Small intestine (tissue), 7 donors: ENCODE data around the gene BACH2. TPM values are rescaled to one million over a fixed set of nuclear protein-coding genes. Genes with fewer than 3 reads are reported as not detected.

ENCODE experiments used
- DNase-seq, 2 donors: peaks; one replicate each; pipeline versions ENCODE4 v3.0.0 to v3.0.0-alpha.2; 2013
- FAIRE-seq: peaks from 2 replicates; lab custom pipeline; 2012; peaks lifted over from hg19 to GRCh38; lab: Jason Lieb, UNC
- H3K27ac ChIP-seq, 3 donors: one replicate each; pipeline ENCODE4 v1.5.1; 2013; ENCODE audit warnings: low read length in 2 of 3, mild to moderate bottlenecking in 2 of 3, control low read depth in 1 of 3, inconsistent platforms in 1 of 3, low read depth in 1 of 3, moderate library complexity in 1 of 3
- H3K27me3 ChIP-seq, 3 donors: one replicate each; pipeline ENCODE4 v1.6.1; 2013; ENCODE audit warnings: low read length in 3 of 3, inconsistent platforms in 1 of 3; ENCODE audit not compliant: control insufficient read depth in 3 of 3, insufficient read depth in 3 of 3
- H3K36me3 ChIP-seq, 3 donors: one replicate each; pipeline ENCODE4 v1.6.1; 2013; ENCODE audit warnings: low read length in 3 of 3, inconsistent platforms in 1 of 3, low read depth in 1 of 3, mild to moderate bottlenecking in 1 of 3, moderate library complexity in 1 of 3; ENCODE audit not compliant: control insufficient read depth in 3 of 3, insufficient read depth in 2 of 3
- H3K4me1 ChIP-seq, 3 donors: one replicate each; pipeline ENCODE4 v1.6.1; 2013; ENCODE audit warnings: low read length in 2 of 3, inconsistent platforms in 1 of 3, low read depth in 1 of 3, mild to moderate bottlenecking in 1 of 3, moderate library complexity in 1 of 3; ENCODE audit not compliant: control insufficient read depth in 3 of 3, insufficient read depth in 2 of 3
- H3K4me3 ChIP-seq, 3 donors: one replicate each; pipeline ENCODE4 v1.5.1; 2013; ENCODE audit warnings: low read length in 3 of 3, control low read depth in 1 of 3, inconsistent platforms in 1 of 3, low read depth in 1 of 3, mild to moderate bottlenecking in 1 of 3, moderate library complexity in 1 of 3
- H3K9me3 ChIP-seq, 2 donors: one replicate each; pipeline ENCODE4 v1.6.1; 2013; ENCODE audit warnings: low read depth in 1 of 2, low read length in 1 of 2; ENCODE audit not compliant: control insufficient read depth in 2 of 2, insufficient read depth in 1 of 2
- WGBS, 3 donors: extraction: QIAGEN DNeasy Blood & Tissue Kit; methylation state at CpG; one replicate each; pipeline ENCODE4 v1.1.7; 2013; 5-methylcytosine and 5-hydroxymethylcytosine counted together
- polyA plus RNA-seq, 4 donors: library from polyadenylated mRNA; stranded (reverse) in 3 of 4; unstranded in 1 of 4; fragments of 200-250 nt in 3 of 4; fragments of 120-200 nt in 1 of 4; gene quantifications; one replicate each; pipeline versions ENCODE4 v1.2.1 to v1.2.3, GENCODE V29; 2013
- donor health status: healthy with polysubstance abuse.
- donor health status: control.
- donor health status: control.
- donor health status: Bipolar disorder and iron deficiency.
- donor health status: healthy.

Gene BACH2
- polyA plus RNA-seq, 4 donors: under 0.01 to 1.4 (median 0.67) TPM; not detected in 1

GRCh38 chr6:90184334-90185298 lies 112.0 kb downstream of the BACH2 start:
- Histone ChIP-seq H3K4me3 (no peak overlapping the region), H3K27ac (no peak overlapping the region), H3K27me3 (no peaks in the 10 kb centered on the region), H3K9me3 (no peaks in the 10 kb centered on the region), H3K36me3 (no peaks in the 10 kb centered on the region), H3K4me1 (peaks cover 0 to 3% (median 0%) of the 10 kb centered on the region in 3 donors)
- 48 to 64% (median 56%) methylated on average over 8 of the region's 8 CpGs for WGBS, 3 donors
- FAIRE-seq (no peak), DNase-seq (no peak)

GRCh38 chr6:90183587-90184333 lies 112.9 kb downstream of the BACH2 start:
- DNase-seq (peak in 1 of 2 donors; percentile 32), FAIRE-seq (no peak)
- 31 to 49% (median 32%) methylated on average over 3 of the region's 3 CpGs for WGBS, 3 donors
- H3K4me3 ChIP-seq: no peak overlapping the region
- H3K36me3 ChIP-seq: no peaks in the 10 kb centered on the region
- H3K4me1 ChIP-seq: peaks cover 0 to 3% (median 0%) of the 10 kb centered on the region in 3 donors
- no peak overlapping the region for H3K27ac ChIP-seq
- H3K9me3 ChIP-seq: no peaks in the 10 kb centered on the region
- no peaks in the 10 kb centered on the region for H3K27me3 ChIP-seq

GRCh38 chr6:90180526-90180925 lies 116.1 kb downstream of the BACH2 start:
- Histone ChIP-seq H3K27me3 (no peaks in the 10 kb centered on the region), H3K4me1 (peaks cover 0 to 3% (median 0%) of the 10 kb centered on the region in 3 donors), H3K9me3 (no peaks in the 10 kb centered on the region), H3K27ac (no peak overlapping the region), H3K36me3 (no peaks in the 10 kb centered on the region), H3K4me3 (no peak overlapping the region)
- FAIRE-seq (no peak), DNase-seq (no peak)

DNA sequence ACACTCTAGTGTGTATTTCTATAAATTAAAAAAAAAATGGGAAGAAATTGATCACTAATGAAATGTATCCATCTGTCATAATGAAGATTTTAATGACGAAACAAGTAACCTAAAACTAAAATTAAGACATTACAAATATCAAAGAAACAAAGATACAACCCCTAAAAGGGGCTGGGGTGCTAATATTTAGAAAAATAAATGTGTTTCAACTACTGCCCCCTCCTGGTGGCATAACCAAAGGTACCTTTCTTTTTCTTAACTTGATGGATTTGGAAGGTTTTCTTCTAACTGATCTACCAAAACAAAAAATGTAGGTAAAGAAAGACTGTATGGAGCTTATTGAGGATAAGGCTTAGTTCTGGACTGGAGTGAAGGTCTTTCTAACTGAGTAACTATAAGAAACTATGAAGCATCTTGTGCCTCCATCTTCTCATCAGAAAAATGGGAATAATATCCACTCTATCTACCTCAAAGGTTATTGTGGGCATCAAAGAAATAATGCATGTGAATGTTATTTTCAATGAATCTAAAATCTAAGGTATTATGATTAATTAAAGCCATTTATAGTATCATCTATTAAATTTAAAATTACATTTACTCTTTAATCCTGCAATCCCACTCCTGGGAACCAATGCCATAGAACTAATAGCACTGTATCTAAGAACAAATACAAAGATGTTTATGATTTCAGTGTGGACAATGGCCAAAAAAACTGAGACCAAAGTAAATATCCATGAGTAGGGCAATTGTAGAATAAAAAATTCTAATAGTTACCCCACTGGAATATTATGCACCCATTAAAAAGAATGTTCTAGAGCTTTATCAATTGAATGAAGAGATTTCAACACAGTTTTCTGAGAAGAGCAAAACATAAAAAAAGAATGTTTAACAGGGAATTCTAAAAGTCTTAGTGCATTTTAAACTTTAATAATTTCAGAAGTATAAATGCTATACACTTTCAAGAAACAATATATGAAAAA lies 117.2 kb downstream of the BACH2 start:
- Histone ChIP-seq H3K36me3 (no peaks in the 10 kb centered on the region), H3K4me1 (peaks cover 0 to 3% (median 0%) of the 10 kb centered on the region in 3 donors), H3K27ac (no peak overlapping the region), H3K9me3 (no peaks in the 10 kb centered on the region), H3K4me3 (no peak overlapping the region), H3K27me3 (no peaks in the 10 kb centered on the region)
- FAIRE-seq: no peak
- DNase-seq: no peak
- 84 to 96% (median 88%) methylated on average over 1 of the region's 1 CpG for WGBS, 3 donors

GRCh38 chr6:90178384-90178855 lies 118.2 kb downstream of the BACH2 start:
- H3K27ac ChIP-seq: no peak overlapping the region
- DNase-seq: no peak
- no peak overlapping the region for H3K4me3 ChIP-seq
- no peaks in the 10 kb centered on the region for H3K27me3 ChIP-seq
- 29 to 60% (median 35%) methylated on average over 4 of the region's 4 CpGs for WGBS, 3 donors
- no peaks in the 10 kb centered on the region for H3K4me1 ChIP-seq
- H3K36me3 ChIP-seq: no peaks in the 10 kb centered on the region
- no peak for FAIRE-seq
- H3K9me3 ChIP-seq: no peaks in the 10 kb centered on the region

DNA sequence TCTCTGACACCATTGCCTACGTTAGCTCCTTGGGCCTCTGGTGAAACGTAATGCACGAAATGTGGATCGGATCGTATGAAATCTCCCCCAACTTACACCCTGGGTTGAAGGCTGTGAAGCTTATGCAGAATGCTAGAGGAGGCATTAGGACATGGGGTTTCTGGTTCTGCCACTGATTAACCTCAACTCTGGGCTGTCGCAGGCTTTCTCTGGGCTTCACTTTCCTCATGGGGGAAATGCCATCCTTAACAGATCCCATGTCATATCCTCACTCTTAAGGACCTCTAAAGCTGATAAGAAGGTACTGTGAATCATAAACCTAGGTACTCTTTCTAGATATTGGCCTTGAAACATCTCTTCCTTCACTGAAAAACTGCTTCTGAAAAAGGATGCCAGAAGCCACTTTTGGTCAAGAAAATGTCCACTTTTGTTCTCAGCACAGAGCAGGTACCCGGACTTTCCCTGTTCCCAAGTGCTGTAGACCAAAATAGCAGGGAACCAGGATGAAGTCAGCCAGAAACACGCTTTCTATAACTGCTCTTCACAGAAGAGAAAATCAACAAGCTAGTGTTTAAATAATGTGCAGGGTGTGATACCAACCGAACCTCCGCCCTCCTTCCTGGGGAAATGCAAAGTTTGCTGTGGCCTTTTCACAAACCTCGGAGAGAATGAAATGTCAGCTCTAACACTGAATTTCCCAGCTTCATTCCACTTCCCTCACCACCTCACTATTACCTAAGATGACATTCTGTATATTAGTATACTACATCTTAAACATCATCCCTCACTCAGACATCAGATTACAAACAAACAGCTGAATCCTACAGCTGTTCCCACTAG lies 118.9 kb downstream of the BACH2 start:
- Histone ChIP-seq H3K9me3 (no peaks in the 10 kb centered on the region), H3K27ac (no peak overlapping the region), H3K36me3 (no peaks in the 10 kb centered on the region), H3K27me3 (no peaks in the 10 kb centered on the region), H3K4me1 (no peaks in the 10 kb centered on the region), H3K4me3 (no peak overlapping the region)
- FAIRE-seq (no peak), DNase-seq (no peak)
- WGBS, 3 donors: 61 to 62% (median 62%) methylated on average over 11 of the region's 11 CpGs

DNA sequence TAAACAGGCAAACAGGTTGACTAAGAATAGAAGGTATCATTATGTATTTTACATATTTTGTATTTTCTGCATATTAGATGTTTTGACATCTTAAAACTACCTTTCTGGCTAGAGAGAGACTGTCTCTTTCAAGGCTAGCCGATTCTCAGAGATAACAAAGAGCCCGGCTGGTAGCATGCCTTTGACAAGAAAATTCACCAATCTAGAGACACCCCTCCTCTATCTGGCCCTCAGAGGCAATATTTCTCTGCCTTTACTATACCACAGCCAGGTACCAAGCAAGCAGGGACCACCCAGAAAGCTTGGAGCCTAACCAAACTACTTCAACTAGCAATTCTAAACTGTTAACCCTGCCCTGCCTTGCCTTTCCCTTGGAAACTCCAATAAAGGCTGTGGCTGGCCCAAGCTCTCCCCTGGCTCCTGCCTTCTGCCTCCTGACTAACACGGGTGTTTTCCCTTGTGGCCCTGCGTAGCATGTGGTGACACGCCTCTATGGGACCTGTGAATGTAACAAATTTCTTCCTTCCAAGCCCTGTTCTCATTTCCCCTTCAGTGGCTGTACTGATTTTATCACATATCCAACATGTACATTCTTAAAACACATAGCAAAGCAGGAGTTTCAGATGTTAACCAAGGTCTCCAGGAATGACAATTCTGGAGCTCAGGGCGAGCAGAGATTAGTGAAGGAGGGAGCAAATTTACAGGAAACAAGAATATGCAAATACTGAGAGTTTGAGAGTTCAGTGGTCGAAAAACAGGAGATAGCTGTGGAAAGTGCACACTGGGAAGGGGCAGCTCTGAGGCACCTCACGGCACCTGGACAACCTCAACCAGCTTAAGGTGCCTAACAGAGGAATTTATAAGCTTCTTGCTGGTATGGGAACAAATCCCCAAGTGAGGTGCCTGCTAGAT lies 120.8 kb downstream of the BACH2 start:
- DNase-seq: no peak
- no peak overlapping the region for H3K4me3 ChIP-seq
- no peaks in the 10 kb centered on the region for H3K9me3 ChIP-seq
- no peak overlapping the region for H3K27ac ChIP-seq
- FAIRE-seq: no peak
- no peaks in the 10 kb centered on the region for H3K36me3 ChIP-seq
- 62 to 64% (median 62%) methylated on average over 8 of the region's 8 CpGs for WGBS, 3 donors
- no peaks in the 10 kb centered on the region for H3K27me3 ChIP-seq
- no peaks in the 10 kb centered on the region for H3K4me1 ChIP-seq
